NCI-H748 (cell line): ENCODE measurements around the gene PYDC1.
A peak's percentile ranks its signal among the peaks of the same experiment; 100 is the strongest.

Source experiments
- DNase-seq: peaks from one replicate; lab custom pipeline; 2025; ENCODE audit not compliant: unreplicated experiment; lab: John Stamatoyannopoulos, UW

The PYDC1 gene

DNA sequence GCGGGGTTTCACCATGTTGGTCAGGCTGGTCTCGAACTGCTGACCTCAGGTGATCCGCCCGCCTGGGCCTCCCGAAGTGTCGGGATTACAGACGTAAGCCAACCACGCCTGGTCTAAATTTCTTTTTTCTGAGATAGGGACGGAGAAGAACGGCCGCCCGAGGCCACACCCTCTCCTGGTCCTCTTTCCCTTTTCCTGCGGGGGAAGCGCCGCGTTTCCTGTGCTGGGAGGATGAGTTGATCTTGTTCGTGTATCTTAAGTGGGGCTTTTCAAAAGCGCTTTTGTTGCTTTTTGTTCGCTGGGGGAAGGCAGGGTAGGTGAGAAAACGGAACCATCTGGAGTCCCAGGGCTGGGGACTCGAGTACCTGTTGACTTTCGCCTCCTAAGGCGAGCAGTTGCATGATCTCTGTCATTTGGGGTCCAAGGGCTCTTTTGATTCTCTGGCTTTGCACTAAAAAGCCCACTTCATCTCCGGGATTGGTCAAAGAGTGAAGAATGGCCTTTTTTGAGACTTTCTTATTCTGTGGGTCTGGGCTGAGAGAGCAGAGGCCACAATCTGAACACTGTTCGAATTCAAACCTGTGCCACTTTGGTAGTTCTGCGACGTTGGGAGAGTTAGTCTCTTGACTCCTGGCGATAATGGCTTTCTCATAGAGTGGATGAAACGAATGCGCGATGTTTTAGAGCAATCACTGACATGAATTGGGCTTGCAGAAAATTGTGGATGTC is 35.7 kb downstream of the PYDC1 start:
- DNase-seq = peak; percentile 45

DNA sequence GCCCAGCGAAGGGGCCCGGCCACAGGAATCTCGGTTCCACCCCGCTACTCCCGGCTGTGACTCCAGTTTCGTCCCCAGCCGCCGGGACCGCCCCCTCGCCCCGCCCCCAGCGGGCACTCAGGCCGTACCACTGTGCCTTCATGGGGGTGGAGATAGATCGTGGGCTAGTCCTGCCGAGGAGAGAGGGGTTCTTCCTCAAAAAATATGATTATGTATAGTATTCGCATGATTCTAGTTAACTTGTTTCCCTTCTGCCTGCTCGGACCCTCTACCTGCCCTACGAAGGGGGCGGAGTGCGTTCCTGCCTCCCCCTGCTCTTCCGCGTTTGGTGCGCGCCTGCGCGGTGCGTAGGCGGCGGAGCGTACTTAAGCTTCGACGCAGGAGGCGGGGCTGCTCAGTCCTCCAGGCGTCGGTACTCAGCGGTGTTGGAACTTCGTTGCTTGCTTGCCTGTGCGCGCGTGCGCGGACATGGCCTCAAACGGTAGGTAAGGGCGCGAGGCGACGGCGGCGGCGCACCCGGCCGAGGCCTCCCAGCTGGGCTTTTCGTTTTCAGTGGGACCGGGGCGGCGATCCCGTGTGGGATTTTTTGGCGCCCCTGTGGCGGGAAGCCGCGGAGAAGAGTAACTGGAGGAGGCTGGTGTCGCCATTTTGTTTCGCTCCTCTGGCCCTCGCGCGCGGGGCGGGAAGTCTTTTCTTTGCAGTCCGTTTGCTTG is 37.0 kb downstream of the PYDC1 start, which contains the start of gene FUS:
Gene FUS (plus strand): TSS at position 393 of the 713 bp plus-strand sequence. CDS start 76 bp downstream, at position 469.
- DNase-seq = peak; percentile 84

DNA sequence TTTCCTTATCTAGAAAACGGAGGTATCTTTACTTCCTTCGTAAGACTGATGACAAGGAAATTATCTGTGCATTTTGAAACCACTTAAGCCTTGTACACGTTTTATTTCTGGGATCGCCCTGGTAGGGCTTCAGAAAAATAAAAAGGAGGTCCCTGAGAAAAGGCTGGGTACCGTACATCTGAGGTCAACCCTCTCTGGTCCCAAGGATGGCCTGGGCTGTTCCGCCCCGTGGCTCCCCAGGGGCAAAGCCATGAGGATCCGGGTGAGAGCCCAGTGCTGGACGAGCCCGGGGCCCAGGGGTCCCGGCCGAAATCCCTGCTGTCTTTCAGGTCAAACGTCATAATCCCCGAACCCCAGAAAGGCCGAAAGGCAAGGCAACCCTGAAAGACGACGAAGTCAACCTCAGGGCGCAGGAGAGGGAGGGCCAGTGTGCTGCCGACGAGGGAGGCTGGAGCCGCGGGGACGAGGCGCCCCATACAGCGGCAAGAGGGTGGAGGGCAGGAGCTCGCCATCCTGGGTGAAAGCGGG is 37.7 kb downstream of the PYDC1 start:
- DNase-seq = no peak

DNA sequence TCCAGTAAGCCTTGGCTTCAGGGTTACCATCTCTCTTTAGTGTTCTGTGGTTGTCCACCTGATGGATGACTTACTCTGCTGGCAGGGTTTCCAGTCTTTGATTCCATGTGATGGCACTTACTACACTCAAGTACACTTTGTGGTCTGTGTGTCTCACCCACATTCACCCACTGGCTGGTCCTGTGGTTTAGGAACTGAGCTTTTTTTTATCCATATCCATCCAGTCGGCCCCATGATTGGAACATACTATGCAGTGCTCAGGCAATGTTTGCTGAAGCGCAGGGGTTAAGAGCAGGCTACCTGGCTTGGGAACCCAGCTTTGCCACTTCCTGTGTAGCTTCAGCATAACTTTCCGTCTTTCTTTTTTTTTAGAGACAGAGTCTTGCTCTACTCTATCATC is 39.8 kb downstream of the PYDC1 start:
- no peak for DNase-seq

DNA sequence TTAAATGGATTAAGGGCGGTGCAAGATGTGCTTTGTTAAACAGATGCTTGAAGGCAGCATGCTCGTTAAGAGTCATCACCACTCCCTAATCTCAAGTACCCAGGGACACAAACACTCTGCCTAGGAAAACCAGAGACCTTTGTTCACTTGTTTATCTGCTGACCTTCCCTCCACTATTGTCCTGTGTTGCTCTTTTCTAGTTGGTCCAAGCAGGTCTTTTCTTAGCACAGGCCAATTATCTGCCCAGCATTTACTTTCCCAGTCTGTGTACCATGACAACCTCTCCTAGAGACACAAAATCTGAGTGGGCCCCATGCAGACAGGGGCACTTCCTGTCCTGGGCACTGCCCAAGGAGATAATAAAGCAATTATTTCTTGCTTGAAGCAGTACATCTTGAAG is 46.9 kb downstream of the PYDC1 start:
- DNase-seq = peak; percentile 84

DNA sequence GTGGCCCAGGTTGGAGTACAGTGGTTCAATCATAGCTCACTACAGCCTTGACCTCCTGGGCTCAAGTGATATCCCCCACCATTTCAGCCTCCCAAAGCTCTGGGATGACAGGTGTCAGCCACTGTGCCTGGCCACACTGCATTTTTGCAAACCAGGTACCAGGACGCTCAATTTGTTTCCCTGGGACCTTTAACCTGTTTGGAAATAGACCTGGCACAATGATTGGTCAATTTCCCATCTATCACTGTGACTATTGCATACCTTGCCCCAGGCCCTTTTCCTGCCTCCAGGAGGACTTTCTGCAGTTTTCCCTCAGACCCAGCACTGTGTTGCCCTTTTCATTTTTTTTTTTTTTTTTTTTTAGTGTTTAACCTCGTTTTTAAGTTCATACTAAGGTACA is 48.1 kb downstream of the PYDC1 start:
- no peak for DNase-seq

DNA sequence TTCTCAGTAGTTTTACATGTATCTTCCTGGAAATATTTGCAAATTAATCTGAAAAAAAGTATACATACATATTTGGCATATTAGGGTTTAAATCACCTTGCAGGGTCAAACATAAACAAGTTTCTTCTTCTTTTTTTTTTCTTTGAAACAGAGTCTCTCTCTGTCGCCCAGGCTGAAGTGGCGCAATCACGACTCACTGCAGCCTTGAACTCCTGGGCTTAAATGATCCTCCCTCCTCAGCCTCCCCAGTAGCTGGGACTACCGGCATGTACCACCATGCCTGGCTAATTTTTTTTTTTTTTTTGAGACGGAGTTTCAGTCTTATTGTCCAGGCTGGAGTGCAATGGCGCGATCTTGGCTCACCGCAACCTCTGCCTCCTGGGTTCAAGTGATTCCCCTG is 49.6 kb downstream of the PYDC1 start:
- no peak for DNase-seq
